ENCODE results near the gene TMUB1. TPM values are rescaled to one million over a fixed set of nuclear protein-coding genes. Genes with fewer than 3 reads are reported as not detected.

The TMUB1 gene
- total and polyA plus RNA-seq, 2 donors (not counting 1 experiment from before 2014, with no cell fraction given) = 49.2 to 102 TPM

DNA sequence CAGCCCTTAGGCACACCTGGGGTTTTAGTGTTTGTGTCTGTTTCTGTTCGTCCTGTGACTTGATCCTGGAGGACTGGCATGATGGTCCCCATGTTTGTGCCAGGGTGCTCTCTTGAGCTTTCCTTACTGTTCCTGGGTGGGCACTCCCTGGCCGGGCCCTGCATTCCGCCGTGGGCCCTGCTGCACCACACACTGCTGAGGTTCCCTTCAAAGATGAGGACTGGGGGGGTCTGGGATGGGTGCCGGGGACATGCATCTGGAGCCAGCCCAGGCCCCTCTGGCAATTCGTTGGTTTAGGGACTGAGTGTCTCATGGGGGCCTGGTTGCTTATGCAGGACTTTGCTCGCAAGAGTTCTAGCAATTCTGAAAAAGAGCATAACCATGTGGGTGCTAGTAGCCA, 7.7 kb upstream of the TMUB1 start:
- Histone ChIP-seq H3K9ac (ENCODE audit: low read length) (no peak overlapping the region), H3K36me3 (replicated peaks in 1 of 2; ENCODE audit: control extremely low read depth in 1 of 2, control insufficient read depth in 1 of 2, extremely low read depth in 1 of 2, insufficient read depth in 2 of 2, low read length in 1 of 2) (no peaks in the 10 kb centered on the region), H2AFZ (ENCODE audit: insufficient read depth, low read depth, low read length, poor library complexity, severe bottlenecking) (no peak overlapping the region), H3K4me2 (replicated peaks; ENCODE audit: low read depth, low read length, poor library complexity, severe bottlenecking) (no peak overlapping the region), H3K4me1 (ENCODE audit: control insufficient read depth in 2 of 2, insufficient read depth in 2 of 2, low read length in 2 of 2) (peaks cover 24 to 25% of the 10 kb centered on the region in 2 donors), H3K9me3 (ENCODE audit: control extremely low read depth in 1 of 3, control insufficient read depth in 2 of 3, insufficient read depth in 1 of 3, low read length in 2 of 3) (peaks cover 0 to 4% (median 0%) of the 10 kb centered on the region in 3 donors), H3K4me3 (ENCODE audit: control extremely low read depth in 1 of 5, extremely low read depth in 1 of 5, insufficient read depth in 1 of 5, low read depth in 2 of 5, low read length in 4 of 5) (no peak overlapping the region), H3K27ac (ENCODE audit: low read length in 2 of 2) (no peak overlapping the region), H3K27me3 (replicated peaks in 1 of 4; ENCODE audit: control extremely low read depth in 1 of 4, control insufficient read depth in 3 of 4, insufficient read depth in 4 of 4, low read length in 3 of 4) (peaks cover 0 to 34% (median 7%) of the 10 kb centered on the region in 4 experiments), H3K79me2 (ENCODE audit: control insufficient read depth, insufficient read depth, low read length) (no peaks in the 10 kb centered on the region), H4K20me1 (ENCODE audit: control insufficient read depth, insufficient read depth, low read length, poor library complexity, severe bottlenecking) (no peaks in the 10 kb centered on the region)
- TF ChIP-seq, protein P1, sequence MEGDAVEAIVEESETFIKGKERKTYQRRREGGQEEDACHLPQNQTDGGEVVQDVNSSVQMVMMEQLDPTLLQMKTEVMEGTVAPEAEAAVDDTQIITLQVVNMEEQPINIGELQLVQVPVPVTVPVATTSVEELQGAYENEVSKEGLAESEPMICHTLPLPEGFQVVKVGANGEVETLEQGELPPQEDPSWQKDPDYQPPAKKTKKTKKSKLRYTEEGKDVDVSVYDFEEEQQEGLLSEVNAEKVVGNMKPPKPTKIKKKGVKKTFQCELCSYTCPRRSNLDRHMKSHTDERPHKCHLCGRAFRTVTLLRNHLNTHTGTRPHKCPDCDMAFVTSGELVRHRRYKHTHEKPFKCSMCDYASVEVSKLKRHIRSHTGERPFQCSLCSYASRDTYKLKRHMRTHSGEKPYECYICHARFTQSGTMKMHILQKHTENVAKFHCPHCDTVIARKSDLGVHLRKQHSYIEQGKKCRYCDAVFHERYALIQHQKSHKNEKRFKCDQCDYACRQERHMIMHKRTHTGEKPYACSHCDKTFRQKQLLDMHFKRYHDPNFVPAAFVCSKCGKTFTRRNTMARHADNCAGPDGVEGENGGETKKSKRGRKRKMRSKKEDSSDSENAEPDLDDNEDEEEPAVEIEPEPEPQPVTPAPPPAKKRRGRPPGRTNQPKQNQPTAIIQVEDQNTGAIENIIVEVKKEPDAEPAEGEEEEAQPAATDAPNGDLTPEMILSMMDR (IDR thresholded peaks at IDR 0.05) = no peak
- no peak for TF ChIP-seq EZH2 (IDR thresholded peaks at IDR 0.05; ENCODE audit: borderline replicate concordance, insufficient read depth, low read depth, low read length, poor library complexity, severe bottlenecking)
- Mint-ChIP-seq H3K4me3 (no peak overlapping the region), H3K4me1 (peaks cover 13% of the 10 kb centered on the region), H3K27me3 (peaks cover 17% of the 10 kb centered on the region), H3K9me3 (ENCODE audit: insufficient read depth) (no peaks in the 10 kb centered on the region), H3K27ac (no peak overlapping the region)
- WGBS (ENCODE audit: insufficient coverage) = 97% methylated on average over 6 of the region's 7 CpGs
- POLR2A ChIA-PET = no interaction called here
- no peak for DNase-seq
- ATAC-seq (ENCODE audit: low read depth) = no peak
- intact Hi-C loops (cut with micrococcal nuclease) = no loop called here
- CTCF ChIA-PET = interaction anchor here (1.0 to 1.6 kb wide), 4 partner anchors 18 to 33 kb away, joined by 3 to 6 read pairs (median 4); no protein-coding TSS in a partner anchor

DNA sequence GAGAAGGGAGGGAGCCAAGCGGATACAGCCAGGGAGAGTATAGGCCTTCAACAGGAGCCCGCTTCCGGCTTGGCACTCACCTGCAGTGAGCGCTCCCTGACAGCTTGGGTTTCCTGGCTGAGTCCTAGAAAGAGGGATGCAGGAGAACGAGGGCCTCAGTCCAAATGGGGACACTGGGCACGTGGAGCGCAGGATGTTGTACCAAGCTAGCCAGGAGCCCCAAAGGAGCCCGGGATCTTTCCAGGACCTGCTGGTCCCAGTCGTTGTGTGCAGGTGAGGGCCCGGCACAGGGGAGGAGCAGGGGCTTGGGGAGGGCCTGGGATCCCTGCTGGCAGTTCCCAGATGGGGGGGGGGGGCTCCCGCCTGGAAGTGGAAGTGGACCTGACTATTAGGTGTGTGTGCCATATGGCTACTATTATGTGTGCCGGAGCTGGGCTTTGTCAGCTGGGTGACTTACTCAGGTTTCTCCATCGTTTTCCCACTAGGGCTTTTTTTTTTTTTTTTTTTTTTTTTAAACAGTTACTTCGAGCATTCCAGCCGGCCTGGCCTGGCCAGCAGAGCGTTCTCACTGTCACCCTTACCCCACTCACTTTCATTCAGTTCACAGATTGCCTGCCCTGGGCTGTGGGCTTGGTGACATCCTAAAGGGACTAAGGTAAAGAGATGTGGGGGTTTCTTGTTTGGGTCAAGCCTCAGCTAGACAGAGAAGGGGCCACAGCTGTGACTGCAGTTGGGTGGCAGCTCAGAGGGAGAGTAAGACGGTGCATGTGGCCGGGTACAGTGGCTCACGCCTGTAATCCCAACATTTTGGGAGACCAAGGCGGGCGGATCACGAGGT, 6.8 kb upstream of the TMUB1 start:
- Histone ChIP-seq H3K4me1 (ENCODE audit: control insufficient read depth in 2 of 2, insufficient read depth in 2 of 2, low read length in 2 of 2) (peaks cover 33% of the 10 kb centered on the region in 2 donors), H4K20me1 (ENCODE audit: control insufficient read depth, insufficient read depth, low read length, poor library complexity, severe bottlenecking) (no peaks in the 10 kb centered on the region), H3K9me3 (ENCODE audit: control extremely low read depth in 1 of 3, control insufficient read depth in 2 of 3, insufficient read depth in 1 of 3, low read length in 2 of 3) (peaks cover 0 to 4% (median 0%) of the 10 kb centered on the region in 3 donors), H3K4me3 (ENCODE audit: control extremely low read depth in 1 of 5, extremely low read depth in 1 of 5, insufficient read depth in 1 of 5, low read depth in 2 of 5, low read length in 4 of 5) (no peak overlapping the region), H3K4me2 (replicated peaks; ENCODE audit: low read depth, low read length, poor library complexity, severe bottlenecking) (no peak overlapping the region), H2AFZ (ENCODE audit: insufficient read depth, low read depth, low read length, poor library complexity, severe bottlenecking) (no peak overlapping the region), H3K36me3 (replicated peaks in 1 of 2; ENCODE audit: control extremely low read depth in 1 of 2, control insufficient read depth in 1 of 2, extremely low read depth in 1 of 2, insufficient read depth in 2 of 2, low read length in 1 of 2) (no peaks in the 10 kb centered on the region), H3K9ac (ENCODE audit: low read length) (no peak overlapping the region), H3K27me3 (replicated peaks in 1 of 4; ENCODE audit: control extremely low read depth in 1 of 4, control insufficient read depth in 3 of 4, insufficient read depth in 4 of 4, low read length in 3 of 4) (peaks cover 0 to 42% (median 11%) of the 10 kb centered on the region in 4 experiments), H3K79me2 (ENCODE audit: control insufficient read depth, insufficient read depth, low read length) (no peaks in the 10 kb centered on the region), H3K27ac (ENCODE audit: low read length in 2 of 2) (no peak overlapping the region)
- ChIA-PET POLR2A (no interaction called here), CTCF (interaction anchor here (1.0 to 1.6 kb wide), 5 partner anchors 18 to 34 kb away, joined by 3 to 6 read pairs (median 3); no protein-coding TSS in a partner anchor)
- Mint-ChIP-seq H3K4me1 (peaks cover 21% of the 10 kb centered on the region), H3K27ac (no peak overlapping the region), H3K27me3 (peaks cover 25% of the 10 kb centered on the region), H3K9me3 (ENCODE audit: insufficient read depth) (no peaks in the 10 kb centered on the region), H3K4me3 (no peak overlapping the region)
- intact Hi-C loops (cut with micrococcal nuclease) = loop anchor here (5.0 to 10.0 kb wide), 3 partner anchors 78 to 845 kb away; no protein-coding TSS in a partner anchor
- 91% methylated on average over 15 of the region's 22 CpGs for WGBS (ENCODE audit: insufficient coverage)
- TF ChIP-seq, protein P1 (IDR thresholded peaks at IDR 0.05) = no peak
- TF ChIP-seq EZH2 (IDR thresholded peaks at IDR 0.05; ENCODE audit: borderline replicate concordance, insufficient read depth, low read depth, low read length, poor library complexity, severe bottlenecking) = no peak
- no peak for ATAC-seq (ENCODE audit: low read depth)
- DNase-seq = no peak

Data from B cell (primary cell).